Motor neuron (in vitro differentiated cells): ENCODE measurements around the gene CCDC68. TPM values are rescaled to one million over a fixed set of nuclear protein-coding genes. Genes with fewer than 3 reads are reported as not detected.
A peak's percentile ranks its signal among the peaks of the same experiment; 100 is the strongest.

Source experiments
- ATAC-seq, 8 experiments: fragments of 200-7000 bp; cut with Tn5 transposase; replicated peaks in 6 of 8; 2 replicates each; pipeline ENCODE4 v1.8.0; 2021; ENCODE audit warnings: mild to moderate bottlenecking in 8 of 8, moderate library complexity in 8 of 8
- H3K27ac ChIP-seq, 2 donors: fragments of 250-450 bp; sonication (Bioruptor Pico); 2 replicates each; pipeline ENCODE4 v1.9.0; 2021; ENCODE audit warnings: antibody characterized with exemption in 2 of 2, mild to moderate bottlenecking in 2 of 2, moderate library complexity in 1 of 2
- H3K4me1 ChIP-seq, 2 donors: fragments of 250-450 bp; sonication (Bioruptor Pico); replicated peaks in 1 of 2; 2 replicates each; pipeline ENCODE4 v1.6.1; 2021; ENCODE audit warnings: antibody characterized with exemption in 2 of 2, mild to moderate bottlenecking in 2 of 2, moderate library complexity in 1 of 2
- H3K4me3 ChIP-seq, 5 donors: fragments of 250-450 bp; sonication (Bioruptor Pico); 2 replicates each; pipeline ENCODE4 v1.9.0; 2021; ENCODE audit warnings: antibody characterized with exemption in 5 of 5, mild to moderate bottlenecking in 5 of 5, moderate library complexity in 4 of 5
- WGBS, 10 experiments: fragments of 450-650 bp; shearing (Covaris generic); methylation state at CpG; one replicate each; pipeline ENCODE4 v1.0.0; 2022; 5-methylcytosine and 5-hydroxymethylcytosine counted together
- in situ Hi-C, 9 experiments: fragments of 400-800 bp; cut with MboI; loops; one replicate each; pipeline ENCODE4 v1.15.0; 2021; ENCODE audit warnings: low sequenced_read_pairs in 9 of 9, low pct_unique_long_range_greater_than_20kb in 2 of 9; ENCODE audit not compliant: unreplicated experiment in 9 of 9
- total RNA-seq, 8 experiments: library from RNA; unstranded; fragments of 300-600 nt; gene quantifications; 2 replicates each; pipeline versions ENCODE4 v1.2.3 to v1.2.4, GENCODE V29; 2022

CCDC68 gene
- total RNA-seq, 8 experiments from 2014 or later: 0.05 to 0.64 (median 0.11) TPM; not detected in 4

DNA sequence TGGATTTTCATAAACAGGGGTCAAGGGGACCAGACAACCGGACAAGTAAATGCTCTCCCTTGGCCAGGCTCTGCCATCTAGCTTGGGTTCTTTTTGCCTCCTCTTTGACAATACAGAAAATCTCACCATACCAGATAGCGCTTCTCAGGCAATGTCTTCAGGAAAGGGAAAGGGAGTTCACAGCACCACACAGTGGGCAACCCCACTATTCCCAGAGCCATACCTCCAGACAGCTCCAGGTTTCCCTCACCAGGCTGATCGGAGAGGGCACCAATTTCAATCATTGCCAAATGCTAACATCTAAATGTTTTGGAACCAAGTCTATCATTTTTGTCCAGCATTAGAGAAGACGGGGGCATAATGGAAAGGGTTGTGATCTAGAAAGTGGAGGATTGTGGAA lies 28.1 kb downstream of the CCDC68 start:
- Histone ChIP-seq H3K27ac (no peak overlapping the region), H3K4me3 (no peak overlapping the region), H3K4me1 (no peaks in the 10 kb centered on the region)
- 75 to 100% (median 94%) methylated on average over 1 to 4 of the region's 4 CpGs; no CpG with 5 or more reads in 3 of the 10 experiments for WGBS, 10 experiments
- in situ Hi-C loops: no loop called here
- ATAC-seq: no peak

DNA sequence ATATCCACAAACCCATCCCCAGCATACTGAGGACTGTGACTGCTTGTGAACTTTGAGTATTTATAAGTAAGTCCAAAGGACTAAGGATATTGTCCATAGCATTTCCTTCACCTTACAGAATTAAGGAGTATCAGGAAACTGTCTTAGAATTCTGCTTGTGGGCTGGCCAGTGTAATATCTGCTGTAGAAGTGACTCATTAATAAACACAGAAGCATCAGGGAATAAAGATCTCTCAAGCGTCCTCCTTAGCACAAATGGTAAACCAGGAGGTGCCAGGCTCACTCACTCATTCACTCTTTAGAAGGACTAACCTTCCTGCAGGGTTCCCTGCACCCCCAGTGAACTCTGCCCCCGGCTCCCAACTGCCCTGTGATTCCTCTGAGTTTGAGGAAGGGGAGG lies 31.0 kb downstream of the CCDC68 start:
- H3K4me3 ChIP-seq: no peak overlapping the region
- peaks cover 0 to 3% of the 10 kb centered on the region in 2 donors for H3K4me1 ChIP-seq
- ATAC-seq: no peak
- no peak overlapping the region for H3K27ac ChIP-seq
- WGBS, 10 experiments: 0 to 100% (median 67%) methylated on average over 1 to 2 of the region's 2 CpGs; no CpG with 5 or more reads in 3 of the 10 experiments
- in situ Hi-C loops: no loop called here

DNA sequence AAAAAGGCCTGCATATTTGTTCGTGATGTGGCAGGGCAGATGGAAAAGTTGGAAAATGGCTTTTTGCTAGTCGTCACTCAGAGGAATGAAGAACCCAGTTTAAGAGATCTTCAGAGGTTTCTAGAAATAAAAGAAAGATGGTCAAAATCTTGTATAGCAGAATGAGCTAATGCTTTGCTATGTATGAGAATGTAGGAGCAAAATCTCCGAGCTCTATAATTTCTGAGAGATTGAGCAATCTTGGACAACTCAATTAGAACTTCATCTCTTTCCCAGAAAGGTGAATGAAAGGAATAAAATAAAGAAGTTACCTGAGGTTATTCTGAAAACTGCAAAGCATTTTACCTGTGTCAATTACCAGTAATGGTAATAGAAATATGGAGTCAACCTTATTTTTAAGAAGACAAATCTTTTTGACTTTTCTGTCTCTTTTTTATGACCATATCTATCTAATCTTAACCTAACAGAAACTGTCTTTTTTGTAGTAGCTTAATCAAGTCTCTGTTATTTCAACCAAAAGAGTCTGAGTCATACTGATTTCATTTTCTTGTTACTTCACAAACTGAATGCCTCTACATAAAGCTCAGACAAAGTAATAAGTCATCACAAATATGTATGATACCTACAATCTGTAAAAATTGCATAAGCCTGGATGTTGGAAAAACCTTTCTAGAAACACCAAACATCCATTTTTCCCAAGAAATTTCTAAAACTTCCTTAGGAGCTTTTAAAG lies 32.5 kb downstream of the CCDC68 start:
- 69 to 90% (median 78%) methylated on average over 1 to 3 of the region's 3 CpGs for WGBS, 10 experiments
- peaks cover 0 to 3% of the 10 kb centered on the region in 2 donors for H3K4me1 ChIP-seq
- in situ Hi-C loops: no loop called here
- H3K27ac ChIP-seq: no peak overlapping the region
- ATAC-seq: no peak
- no peak overlapping the region for H3K4me3 ChIP-seq

DNA sequence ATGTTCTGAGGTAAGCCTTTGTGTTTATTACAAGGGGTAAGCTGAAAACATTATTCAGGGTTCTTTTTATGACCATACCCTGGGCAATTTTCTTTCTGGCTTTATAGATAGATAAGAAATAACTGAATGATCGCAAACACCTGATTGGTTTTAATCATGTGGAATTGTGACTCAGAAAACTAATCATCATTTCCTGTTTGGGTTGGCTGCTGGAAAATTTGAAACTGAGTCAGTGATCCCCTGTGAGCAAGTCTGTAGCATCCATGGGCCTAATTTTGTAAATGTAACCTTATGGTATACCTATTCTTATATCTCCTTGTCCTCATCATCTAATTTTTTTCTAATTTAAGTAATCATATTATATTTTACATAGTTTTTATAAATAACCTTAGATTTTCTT lies 34.3 kb downstream of the CCDC68 start:
- 10 to 100% (median 100%) methylated on average over 1 of the region's 1 CpG; no CpG with 5 or more reads in 1 of the 10 experiments for WGBS, 10 experiments
- H3K4me3 ChIP-seq: no peak overlapping the region
- in situ Hi-C loops: no loop called here
- peaks cover 0 to 3% of the 10 kb centered on the region in 2 donors for H3K4me1 ChIP-seq
- ATAC-seq: no peak
- H3K27ac ChIP-seq: no peak overlapping the region

DNA sequence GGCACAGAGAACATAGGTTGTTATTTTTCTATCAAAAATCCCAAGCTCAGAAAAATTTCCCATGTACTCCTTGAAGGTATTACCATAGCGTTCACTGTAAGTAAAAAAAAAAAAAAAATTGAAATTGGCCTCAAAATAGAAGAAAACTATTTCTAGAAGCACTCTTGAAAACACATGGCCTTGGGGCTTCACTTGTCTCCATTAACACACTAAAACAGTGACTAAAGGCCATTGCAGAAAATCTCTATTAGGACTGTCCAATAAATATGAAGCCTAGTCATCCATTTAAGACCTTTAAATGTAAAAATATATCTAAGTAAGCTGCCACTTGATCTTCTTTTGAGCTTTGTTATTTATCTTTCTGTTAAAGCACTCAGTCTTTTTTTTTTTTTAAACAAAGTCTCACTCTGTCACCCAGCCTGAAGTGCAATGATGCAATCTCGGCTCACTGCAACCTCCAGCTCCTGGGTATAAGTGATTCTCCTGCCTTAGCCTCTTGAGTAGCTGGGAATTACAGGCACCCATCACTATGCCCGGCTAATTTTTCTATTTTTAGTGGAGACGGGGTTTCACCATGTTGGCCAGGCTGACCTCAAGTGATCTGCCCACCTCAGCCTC lies 35.8 kb downstream of the CCDC68 start:
- Histone ChIP-seq H3K27ac (no peak overlapping the region), H3K4me3 (no peak overlapping the region), H3K4me1 (peaks cover 0 to 3% of the 10 kb centered on the region in 2 donors)
- in situ Hi-C loops: no loop called here
- peak in 3 of 8 experiments; percentile 55 to 84 (median 65) for ATAC-seq
- 42 to 100% (median 64%) methylated on average over 1 to 4 of the region's 4 CpGs; no CpG with 5 or more reads in 1 of the 10 experiments for WGBS, 10 experiments

DNA sequence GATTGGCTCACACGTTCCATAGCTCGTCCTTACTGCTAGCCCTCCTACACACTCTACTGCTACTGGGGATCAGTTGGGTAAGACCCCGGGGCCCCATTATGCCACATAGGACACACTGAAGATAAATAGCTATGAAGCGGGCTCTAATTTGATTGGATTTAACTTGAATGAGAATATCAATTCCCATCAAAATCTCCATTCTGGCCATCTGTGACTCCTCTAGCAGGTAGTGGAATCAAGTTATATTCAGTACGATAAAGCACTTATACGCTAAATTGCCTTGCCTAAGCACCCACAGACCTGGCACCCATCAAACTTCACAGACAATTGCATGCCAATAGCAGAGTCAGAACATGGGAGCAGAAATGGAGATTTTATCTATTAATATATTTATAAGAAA lies 39.8 kb downstream of the CCDC68 start:
- 66 to 100% (median 97%) methylated on average over 1 to 5 of the region's 6 CpGs; no CpG with 5 or more reads in 2 of the 10 experiments for WGBS, 10 experiments
- no peak overlapping the region for H3K4me3 ChIP-seq
- in situ Hi-C loops: no loop called here
- H3K4me1 ChIP-seq: peaks cover 0 to 3% of the 10 kb centered on the region in 2 donors
- no peak overlapping the region for H3K27ac ChIP-seq
- ATAC-seq: no peak

DNA sequence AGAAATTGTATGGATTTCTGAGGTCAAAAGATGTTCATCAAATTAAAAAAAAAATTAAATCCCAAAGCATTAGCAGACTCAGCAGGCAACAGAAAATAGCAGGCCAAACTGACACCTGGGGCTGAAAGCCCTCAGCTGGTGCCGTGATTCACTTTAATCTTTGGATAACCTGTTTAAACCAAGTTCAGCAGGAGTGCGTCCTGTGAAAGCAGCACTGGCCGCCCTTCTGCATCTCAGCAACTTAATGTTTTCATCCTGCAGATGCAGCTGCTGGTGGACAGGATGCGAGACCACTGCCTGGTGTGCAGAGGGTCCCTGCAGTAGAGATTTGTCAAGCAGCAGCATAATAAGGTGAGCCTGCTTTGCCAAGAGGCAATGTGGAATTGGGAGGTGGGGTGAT lies 41.2 kb downstream of the CCDC68 start:
- Histone ChIP-seq H3K27ac (no peak overlapping the region), H3K4me1 (no peaks in the 10 kb centered on the region), H3K4me3 (no peak overlapping the region)
- WGBS, 10 experiments: 75 to 96% (median 80%) methylated on average over 2 to 4 of the region's 4 CpGs; no CpG with 5 or more reads in 3 of the 10 experiments
- in situ Hi-C loops: no loop called here
- no peak for ATAC-seq

DNA sequence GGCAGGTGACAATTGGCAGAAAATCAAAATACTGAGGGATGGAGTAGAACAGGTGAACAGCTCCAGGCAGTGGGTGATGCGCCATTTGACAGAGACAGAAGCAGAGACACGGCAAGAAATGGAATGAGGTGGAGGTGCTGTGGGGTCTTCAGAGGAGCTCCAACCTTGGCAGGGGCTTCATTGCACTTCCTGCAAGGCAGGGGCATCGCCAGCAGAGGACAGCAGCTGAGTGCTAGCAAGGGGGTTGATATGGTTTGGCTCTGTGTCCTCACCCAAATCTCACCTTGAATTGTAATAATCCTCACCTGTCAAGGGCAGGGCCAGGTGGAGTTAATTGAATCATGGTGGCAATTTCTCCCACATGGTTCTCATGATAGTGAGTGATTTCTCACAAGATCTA lies 42.8 kb downstream of the CCDC68 start:
- Histone ChIP-seq H3K4me1 (no peaks in the 10 kb centered on the region), H3K27ac (no peak overlapping the region), H3K4me3 (no peak overlapping the region)
- ATAC-seq: no peak
- in situ Hi-C loops: no loop called here
- WGBS, 10 experiments: 40 to 100% (median 93%) methylated on average over 1 to 3 of the region's 3 CpGs; no CpG with 5 or more reads in 3 of the 10 experiments

DNA sequence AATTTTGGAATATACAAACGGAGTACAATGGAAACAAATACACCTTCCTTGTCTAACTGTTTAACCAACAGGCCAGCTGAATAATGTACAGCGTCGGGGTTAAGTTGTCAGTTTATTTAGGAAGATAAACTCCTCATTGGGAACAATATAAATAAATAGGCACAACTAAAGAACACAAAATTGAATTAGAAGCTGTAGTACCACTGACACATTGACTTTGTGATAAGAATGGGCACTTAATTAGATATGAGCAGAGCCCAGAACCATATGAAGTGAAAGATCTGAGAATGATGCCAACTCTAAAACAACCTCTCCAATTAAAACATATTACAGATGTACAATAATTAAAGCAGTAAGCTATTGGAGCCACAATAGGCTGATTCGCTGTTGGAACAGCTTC lies 44.4 kb downstream of the CCDC68 start:
- Histone ChIP-seq H3K4me1 (no peaks in the 10 kb centered on the region), H3K4me3 (no peak overlapping the region), H3K27ac (no peak overlapping the region)
- ATAC-seq: no peak
- 59 to 96% (median 84%) methylated on average over 1 to 4 of the region's 4 CpGs for WGBS, 10 experiments
- in situ Hi-C loops: no loop called here

DNA sequence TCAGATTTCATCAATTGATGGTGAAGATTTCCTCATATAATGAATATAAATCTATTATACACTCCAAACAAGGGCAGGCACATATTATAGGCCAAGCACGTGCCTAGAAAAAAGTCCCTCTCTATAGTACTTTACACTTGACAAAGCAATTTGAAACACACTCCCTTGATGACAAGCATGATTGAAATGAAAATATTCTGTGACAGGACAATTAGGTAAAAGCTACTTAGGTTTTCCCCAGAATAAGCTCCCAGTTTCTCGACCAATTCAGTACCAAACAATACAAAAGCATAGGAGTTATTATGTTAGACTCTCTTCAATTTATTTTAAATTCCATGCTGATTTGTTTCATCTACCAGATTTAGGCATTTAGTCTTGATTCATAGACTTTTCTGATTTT lies 47.7 kb downstream of the CCDC68 start:
- H3K4me1 ChIP-seq: no peaks in the 10 kb centered on the region
- WGBS, 10 experiments: 22 to 93% (median 65%) methylated on average over 1 to 2 of the region's 2 CpGs; no CpG with 5 or more reads in 1 of the 10 experiments
- no peak overlapping the region for H3K4me3 ChIP-seq
- in situ Hi-C loops: no loop called here
- H3K27ac ChIP-seq: no peak overlapping the region
- no peak for ATAC-seq

DNA sequence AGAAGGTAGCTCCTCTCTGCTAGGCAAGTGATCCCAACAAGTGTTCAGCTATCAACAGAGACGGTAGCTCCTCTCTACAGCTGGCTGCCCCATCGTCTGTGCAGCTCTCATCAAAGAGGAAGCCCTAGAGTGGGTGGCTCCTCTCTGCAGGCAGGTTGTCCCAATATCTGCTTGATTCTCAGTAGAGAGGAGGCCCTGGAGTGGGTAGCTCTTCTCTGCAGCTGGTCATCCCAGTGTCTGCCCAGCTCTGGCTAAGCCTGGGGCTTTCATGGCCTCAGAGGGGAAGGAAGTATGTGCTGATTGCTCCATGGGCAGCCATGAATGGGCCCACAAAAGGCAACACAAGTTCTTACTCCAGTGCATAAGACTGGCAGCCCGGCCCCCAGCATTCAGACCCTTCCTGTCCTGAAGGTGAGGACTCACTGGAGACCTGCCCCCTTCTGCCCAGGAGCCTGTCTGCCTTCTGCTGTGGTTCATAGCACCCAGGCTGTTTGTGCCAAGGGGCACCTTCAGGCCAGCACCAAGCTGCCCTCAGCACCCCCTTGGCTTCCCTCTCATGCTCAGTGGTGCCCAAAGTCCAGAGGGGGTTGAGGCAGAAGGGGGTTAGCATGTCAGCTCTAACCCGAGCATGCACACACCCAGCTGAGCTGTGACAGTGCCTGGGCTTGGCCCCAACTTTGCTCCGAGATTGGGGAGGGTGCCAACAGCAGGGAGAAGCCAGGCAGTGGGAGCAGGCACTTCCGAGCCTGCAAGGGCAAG lies 48.9 kb downstream of the CCDC68 start:
- WGBS, 10 experiments: 40 to 100% (median 70%) methylated on average over 1 to 2 of the region's 6 CpGs; no CpG with 5 or more reads in 5 of the 10 experiments
- H3K4me1 ChIP-seq: no peaks in the 10 kb centered on the region
- no peak for ATAC-seq
- in situ Hi-C loops: no loop called here
- no peak overlapping the region for H3K4me3 ChIP-seq
- H3K27ac ChIP-seq: no peak overlapping the region

DNA sequence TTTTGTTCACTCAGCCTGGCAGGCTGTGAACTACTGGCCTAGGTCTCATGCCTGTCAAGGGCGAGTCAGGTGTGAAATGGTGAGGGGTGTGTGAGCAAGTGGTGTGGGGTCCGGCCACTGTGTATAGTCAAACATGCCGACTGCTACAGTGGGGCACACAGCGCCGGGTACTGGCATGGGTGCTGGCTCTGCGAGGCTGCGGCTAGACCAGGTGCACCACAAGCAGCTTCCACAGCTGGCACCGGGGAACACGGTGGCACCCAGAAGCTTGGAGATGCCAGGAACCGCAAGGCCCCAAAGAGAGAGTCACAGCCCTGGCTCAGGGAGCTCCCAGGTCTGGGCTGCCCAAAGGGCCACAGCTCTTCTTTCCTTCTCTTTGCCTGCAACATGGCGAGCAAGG lies 49.7 kb downstream of the CCDC68 start:
- H3K4me1 ChIP-seq: no peaks in the 10 kb centered on the region
- in situ Hi-C loops: no loop called here
- no peak overlapping the region for H3K4me3 ChIP-seq
- WGBS, 10 experiments: 71 to 100% (median 91%) methylated on average over 1 to 7 of the region's 11 CpGs; no CpG with 5 or more reads in 4 of the 10 experiments
- ATAC-seq: no peak
- H3K27ac ChIP-seq: no peak overlapping the region
